ENCODE measurements around the gene RIMKLB. TPM values are rescaled to one million over a fixed set of nuclear protein-coding genes. Genes with fewer than 3 reads are reported as not detected.

RIMKLB gene, protein sequence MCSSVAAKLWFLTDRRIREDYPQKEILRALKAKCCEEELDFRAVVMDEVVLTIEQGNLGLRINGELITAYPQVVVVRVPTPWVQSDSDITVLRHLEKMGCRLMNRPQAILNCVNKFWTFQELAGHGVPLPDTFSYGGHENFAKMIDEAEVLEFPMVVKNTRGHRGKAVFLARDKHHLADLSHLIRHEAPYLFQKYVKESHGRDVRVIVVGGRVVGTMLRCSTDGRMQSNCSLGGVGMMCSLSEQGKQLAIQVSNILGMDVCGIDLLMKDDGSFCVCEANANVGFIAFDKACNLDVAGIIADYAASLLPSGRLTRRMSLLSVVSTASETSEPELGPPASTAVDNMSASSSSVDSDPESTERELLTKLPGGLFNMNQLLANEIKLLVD
- 10 to 100 TPM; 27.3 to 31.7 TPM for total RNA-seq
- 100 to 1,000 TPM; 123 to 162 (median 133) TPM for polyA plus RNA-seq (ENCODE audit: insufficient read length in 6 of 6)
- long read RNA-seq, donor 1, transcript RIMKLB-204 (3 exons, 650 nt) = minor isoform, 8 of 70 reads
- long read RNA-seq, donor 1, transcript RIMKLB-203 (2 exons, 1,893 nt) = major isoform, 20 of 70 reads
- long read RNA-seq, donor 1, transcript RIMKLB-205 (6 exons, 2,236 nt) = minor isoform, 17 of 70 reads
- long read RNA-seq, donor 1, partial matches to known transcripts = 24 of 70 reads
- long read RNA-seq, donor 1, other reads (novel, unspliced or antisense) = 0 of 70 reads
- long read RNA-seq, donor 2, full-length matches to known transcripts = 63 of 76 reads
- long read RNA-seq, donor 2, partial matches to known transcripts = 13 of 76 reads
- long read RNA-seq, donor 2, other reads (novel, unspliced or antisense) = 0 of 76 reads
- long read RNA-seq, donor 3, transcript RIMKLB-203 (2 exons, 1,893 nt) = major isoform, 17 of 31 reads
- long read RNA-seq, donor 3, transcript RIMKLB-205 (6 exons, 2,236 nt) = minor isoform, 5 of 31 reads
- long read RNA-seq, donor 3, partial matches to known transcripts = 7 of 31 reads
- long read RNA-seq, donor 3, other reads (novel, unspliced or antisense) = 0 of 31 reads
- long read RNA-seq, donor 4, partial matches to known transcripts = 0 of 1 reads
- long read RNA-seq, donor 4, other reads (novel, unspliced or antisense) = 0 of 1 reads
- long read RNA-seq, donor 5, transcript RIMKLB-205 (6 exons, 2,236 nt) = minor isoform, 10 of 51 reads
- long read RNA-seq, donor 5, transcript RIMKLB-203 (2 exons, 1,893 nt) = major isoform, 27 of 51 reads
- long read RNA-seq, donor 5, partial matches to known transcripts = 11 of 51 reads
- long read RNA-seq, donor 5, other reads (novel, unspliced or antisense) = 0 of 51 reads
- long read RNA-seq, donor 6, transcript RIMKLB-205 (6 exons, 2,236 nt) = minor isoform, 11 of 31 reads
- long read RNA-seq, donor 6, transcript RIMKLB-203 (2 exons, 1,893 nt) = major isoform, 18 of 31 reads
- long read RNA-seq, donor 6, partial matches to known transcripts = 0 of 31 reads
- long read RNA-seq, donor 6, other reads (novel, unspliced or antisense) = 0 of 31 reads
- long read RNA-seq, donor 7, transcript RIMKLB-203 (2 exons, 1,893 nt) = major isoform, 33 of 50 reads
- long read RNA-seq, donor 7, partial matches to known transcripts = 8 of 50 reads
- long read RNA-seq, donor 7, other reads (novel, unspliced or antisense) = 0 of 50 reads
- long read RNA-seq, donor 8, transcript RIMKLB-203 (2 exons, 1,893 nt) = major isoform, 12 of 33 reads
- long read RNA-seq, donor 8, transcript RIMKLB-205 (6 exons, 2,236 nt) = minor isoform, 8 of 33 reads
- long read RNA-seq, donor 8, partial matches to known transcripts = 7 of 33 reads
- long read RNA-seq, donor 8, other reads (novel, unspliced or antisense) = 5 of 33 reads
- long read RNA-seq, donor 9 = 0 reads
- long read RNA-seq, donor 10, partial matches to known transcripts = 0 of 4 reads
- long read RNA-seq, donor 10, other reads (novel, unspliced or antisense) = 3 of 4 reads
- long read RNA-seq, donor 11, full-length matches to known transcripts = 56 of 86 reads
- long read RNA-seq, donor 11, partial matches to known transcripts = 30 of 86 reads
- long read RNA-seq, donor 11, other reads (novel, unspliced or antisense) = 0 of 86 reads
- long read RNA-seq, donor 12, transcript RIMKLB-203 (2 exons, 1,893 nt) = major isoform, 28 of 41 reads
- long read RNA-seq, donor 12, transcript RIMKLB-205 (6 exons, 2,236 nt) = minor isoform, 9 of 41 reads
- long read RNA-seq, donor 12, partial matches to known transcripts = 0 of 41 reads
- long read RNA-seq, donor 12, other reads (novel, unspliced or antisense) = 0 of 41 reads

DNA sequence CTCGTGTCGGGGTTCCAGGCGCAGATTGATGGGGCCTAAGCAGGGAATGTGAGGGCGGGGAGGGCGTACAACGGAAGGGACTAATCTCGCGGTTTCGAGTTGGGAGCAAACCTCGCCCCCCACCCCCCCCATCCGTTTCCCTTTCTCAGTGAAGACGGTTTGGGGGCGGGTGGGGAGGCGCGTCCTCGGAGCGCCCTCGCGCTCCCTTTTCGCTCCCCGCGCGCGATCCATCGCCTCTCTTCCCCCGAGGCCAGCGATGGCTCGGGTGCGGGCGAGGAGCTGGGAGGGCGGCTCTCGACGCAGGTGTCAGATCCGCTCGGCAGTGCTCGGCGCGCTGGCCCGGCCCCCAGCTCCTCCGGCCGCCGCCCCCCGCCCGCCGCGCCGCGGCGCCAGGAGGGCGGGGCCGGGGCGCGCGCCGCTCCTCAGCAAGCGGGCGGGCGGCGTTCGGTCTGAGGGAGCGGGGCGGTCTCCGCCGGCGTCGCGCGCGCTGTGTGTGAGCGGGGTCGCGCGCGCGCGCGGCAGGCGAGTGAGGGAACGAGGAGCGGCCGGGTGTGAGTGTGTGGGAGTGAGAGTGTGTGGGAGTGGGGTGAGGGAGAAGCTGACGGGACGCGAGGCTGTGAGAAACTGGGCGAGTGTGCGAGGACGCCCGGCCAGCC is at the start of gene RIMKLB:
RIMKLB (plus strand) TSS at position 516 of the 656 bp plus-strand sequence. CDS start 15,876 bp downstream, outside the sequence.
- intact Hi-C loops (cut with DNase I) = no loop called here
- Histone ChIP-seq H3K4me3 (peak within 1 kb of the TSS; percentile 93 to 97), H3K9me3 (no peaks in the 10 kb centered on the region), H3K27ac (peak within 1 kb of the TSS; percentile 83 to 93), H3K27me3 (peaks cover 0 to 5% of the 10 kb centered on the region in 2 donors), H3K4me1 (peaks cover 9 to 30% of the 10 kb centered on the region in 2 donors), H3K36me3 (no peaks in the 10 kb centered on the region)
- ATAC-seq (peak; percentile 84), DNase-seq (peak; percentile 82 to 95 (median 94))
- TF ChIP-seq, protein P1, sequence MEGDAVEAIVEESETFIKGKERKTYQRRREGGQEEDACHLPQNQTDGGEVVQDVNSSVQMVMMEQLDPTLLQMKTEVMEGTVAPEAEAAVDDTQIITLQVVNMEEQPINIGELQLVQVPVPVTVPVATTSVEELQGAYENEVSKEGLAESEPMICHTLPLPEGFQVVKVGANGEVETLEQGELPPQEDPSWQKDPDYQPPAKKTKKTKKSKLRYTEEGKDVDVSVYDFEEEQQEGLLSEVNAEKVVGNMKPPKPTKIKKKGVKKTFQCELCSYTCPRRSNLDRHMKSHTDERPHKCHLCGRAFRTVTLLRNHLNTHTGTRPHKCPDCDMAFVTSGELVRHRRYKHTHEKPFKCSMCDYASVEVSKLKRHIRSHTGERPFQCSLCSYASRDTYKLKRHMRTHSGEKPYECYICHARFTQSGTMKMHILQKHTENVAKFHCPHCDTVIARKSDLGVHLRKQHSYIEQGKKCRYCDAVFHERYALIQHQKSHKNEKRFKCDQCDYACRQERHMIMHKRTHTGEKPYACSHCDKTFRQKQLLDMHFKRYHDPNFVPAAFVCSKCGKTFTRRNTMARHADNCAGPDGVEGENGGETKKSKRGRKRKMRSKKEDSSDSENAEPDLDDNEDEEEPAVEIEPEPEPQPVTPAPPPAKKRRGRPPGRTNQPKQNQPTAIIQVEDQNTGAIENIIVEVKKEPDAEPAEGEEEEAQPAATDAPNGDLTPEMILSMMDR (IDR thresholded peaks at IDR 0.05) = no peak

DNA sequence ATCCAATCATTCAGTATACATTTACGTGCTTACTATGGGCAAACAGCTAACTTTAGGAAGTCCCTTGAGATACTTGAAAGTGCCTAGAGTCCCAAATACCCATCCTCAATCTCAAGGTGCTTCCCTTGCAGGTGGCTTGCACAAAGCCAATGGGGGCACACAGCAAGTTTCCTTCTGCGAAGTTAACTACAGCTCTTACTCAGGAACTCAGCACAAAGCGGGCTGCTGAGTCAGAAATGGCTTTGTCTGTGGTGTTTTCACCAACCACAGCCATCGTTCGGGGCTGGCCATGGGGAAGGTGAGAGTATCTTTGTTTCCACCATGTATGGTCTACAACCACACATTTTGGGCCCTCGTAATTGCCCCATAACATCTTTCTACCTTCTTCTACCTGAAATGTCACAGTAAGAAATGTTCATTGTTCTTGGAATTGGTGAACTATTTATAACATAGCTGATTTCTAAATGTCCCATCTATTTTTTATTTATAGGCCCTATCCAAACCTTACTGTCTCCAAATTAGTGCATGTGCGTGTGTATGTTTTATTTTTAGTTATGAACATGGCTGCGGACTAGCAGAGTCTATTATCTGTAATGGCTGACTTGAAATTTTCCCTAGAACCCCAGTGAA is 49.1 kb upstream of the RIMKLB start:
- no peak for ATAC-seq

DNA sequence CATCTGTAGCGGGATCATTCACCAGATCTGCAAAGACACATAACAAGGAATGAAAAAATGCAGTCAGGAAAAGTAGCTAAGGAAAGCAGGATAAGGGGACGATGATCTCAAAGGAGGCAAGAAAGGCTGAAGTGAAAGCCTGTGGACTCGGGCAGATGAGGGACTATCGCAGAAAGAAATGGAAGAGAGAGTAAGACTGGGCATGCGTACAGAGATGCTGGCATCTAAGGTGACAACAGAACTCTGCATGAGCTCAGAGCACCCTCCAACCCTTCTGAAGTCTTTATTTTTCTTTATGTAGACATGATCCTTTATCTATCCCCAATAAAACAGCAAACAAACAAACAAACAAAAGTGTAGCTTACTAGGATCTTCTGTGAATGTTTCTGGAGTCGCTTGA is 42.4 kb upstream of the RIMKLB start:
- ATAC-seq (no peak), DNase-seq (no peak)
- Histone ChIP-seq H3K4me1 (no peaks in the 10 kb centered on the region), H3K9me3 (no peaks in the 10 kb centered on the region), H3K27me3 (peaks cover 0 to 4% of the 10 kb centered on the region in 2 donors), H3K27ac (no peak overlapping the region), H3K4me3 (no peak overlapping the region), H3K36me3 (no peaks in the 10 kb centered on the region)
- TF ChIP-seq, protein P1 (IDR thresholded peaks at IDR 0.05) = no peak
- intact Hi-C loops (cut with DNase I) = no loop called here

More for the DNA sequence above, 49.1 kb upstream of the RIMKLB start:
- H3K27me3 ChIP-seq = peaks cover 0 to 4% of the 10 kb centered on the region in 2 donors
- no peaks in the 10 kb centered on the region for H3K9me3 ChIP-seq
- no peaks in the 10 kb centered on the region for H3K36me3 ChIP-seq
- intact Hi-C loops (cut with DNase I) = no loop called here
- DNase-seq = no peak
- H3K4me3 ChIP-seq = no peak overlapping the region
- H3K4me1 ChIP-seq = no peaks in the 10 kb centered on the region
- H3K27ac ChIP-seq = no peak overlapping the region
- TF ChIP-seq, protein P1 (IDR thresholded peaks at IDR 0.05) = no peak

All from left lung (tissue), 14 donors.